SH-SY5Y (cell line): Measurements from ENCODE around the gene EVA1C.

Source experiments
- GATA2 ChIP-seq: IDR thresholded peaks from 2 replicates; pipeline ENCODE4 v1.6.1; 2011; ENCODE audit warnings: mild to moderate bottlenecking, low read depth, low read length
- GATA3 ChIP-seq: IDR thresholded peaks from 2 replicates; pipeline ENCODE4 v1.6.1; 2011; ENCODE audit warnings: low read depth, mild to moderate bottlenecking, low read length, moderate library complexity

DNA sequence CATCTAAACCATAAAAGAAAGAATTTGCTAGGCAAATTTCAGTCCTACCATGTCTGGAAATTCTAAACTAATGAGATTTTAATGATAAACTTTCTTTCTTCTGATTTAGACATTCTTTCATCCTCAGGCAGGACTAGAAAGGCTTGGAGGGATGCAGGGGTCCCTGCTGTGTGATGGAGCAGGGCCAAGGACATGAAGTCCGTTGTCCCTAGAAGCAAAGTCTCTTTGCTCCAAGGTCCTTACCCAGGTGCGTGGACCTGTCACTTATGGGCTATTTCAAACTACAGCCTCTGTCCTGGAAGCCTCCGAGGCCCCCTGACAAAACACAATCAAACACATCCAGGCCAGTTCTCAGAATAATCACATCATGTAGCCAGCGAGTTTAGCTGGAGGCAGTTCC lies 46.3 kb upstream of the EVA1C start:
- TF ChIP-seq GATA2 (no peak), GATA3 (no peak)
